Mucosa of rectum (tissue), 2 donors: ENCODE data around the gene LINC01488.

Experiments used
- H3K27ac ChIP-seq, 2 donors: one replicate each; pipeline ENCODE4 v1.7.0; 2013; ENCODE audit warnings: inconsistent platforms in 2 of 2, low read depth in 2 of 2, low read length in 2 of 2
- H3K27me3 ChIP-seq, 2 donors: one replicate each; pipeline ENCODE4 v1.7.0; 2013; ENCODE audit warnings: low read length in 2 of 2; ENCODE audit not compliant: control insufficient read depth in 2 of 2, insufficient read depth in 2 of 2
- H3K36me3 ChIP-seq, 2 donors: one replicate each; pipeline ENCODE4 v1.7.0; 2013; ENCODE audit warnings: low read length in 2 of 2; ENCODE audit not compliant: control insufficient read depth in 2 of 2, insufficient read depth in 2 of 2
- H3K4me1 ChIP-seq, 2 donors: one replicate each; pipeline ENCODE4 v1.7.0; 2013; ENCODE audit warnings: low read length in 2 of 2, mild to moderate bottlenecking in 1 of 2; ENCODE audit not compliant: control insufficient read depth in 2 of 2, insufficient read depth in 2 of 2
- H3K4me3 ChIP-seq, 2 donors: one replicate each; pipeline ENCODE4 v1.7.0; 2013; ENCODE audit warnings: low read length in 2 of 2
- H3K9ac ChIP-seq, 2 donors: one replicate each; pipeline ENCODE4 v1.7.0; 2013; ENCODE audit warnings: low read length in 2 of 2, low read depth in 1 of 2, mild to moderate bottlenecking in 1 of 2
- H3K9me3 ChIP-seq, 2 donors: one replicate each; pipeline ENCODE4 v1.7.0; 2013; ENCODE audit warnings: low read length in 2 of 2; ENCODE audit not compliant: control insufficient read depth in 2 of 2
- donor health status: healthy.
- donor health status: Normal muscosa, but diverticular disease.

LINC01488 gene

GRCh38 chr11:69486773-69487291, 5.4 kb downstream of the LINC01488 start:
- H3K27ac ChIP-seq = no peak overlapping the region
- H3K4me3 ChIP-seq = no peak overlapping the region
- no peaks in the 10 kb centered on the region for H3K4me1 ChIP-seq
- no peak overlapping the region for H3K9ac ChIP-seq
- H3K9me3 ChIP-seq = no peaks in the 10 kb centered on the region
- no peaks in the 10 kb centered on the region for H3K36me3 ChIP-seq
- H3K27me3 ChIP-seq = peaks cover 0 to 2% of the 10 kb centered on the region in 2 donors

- Histone ChIP-seq H3K9ac (no peak overlapping the region), H3K4me3 (no peak overlapping the region), H3K27me3 (peaks cover 0 to under 1% of the 10 kb centered on the region in 2 donors), H3K4me1 (no peaks in the 10 kb centered on the region), H3K9me3 (no peaks in the 10 kb centered on the region), H3K27ac (no peak overlapping the region), H3K36me3 (no peaks in the 10 kb centered on the region)
Observed at GRCh38 chr11:69487391-69487790, 5.9 kb downstream of the LINC01488 start.

GRCh38 chr11:69487849-69488542, 6.5 kb downstream of the LINC01488 start:
- no peak overlapping the region for H3K4me3 ChIP-seq
- no peaks in the 10 kb centered on the region for H3K9me3 ChIP-seq
- H3K27ac ChIP-seq = no peak overlapping the region
- H3K36me3 ChIP-seq = no peaks in the 10 kb centered on the region
- peaks cover 0 to 3% of the 10 kb centered on the region in 2 donors for H3K27me3 ChIP-seq
- H3K9ac ChIP-seq = no peak overlapping the region
- no peaks in the 10 kb centered on the region for H3K4me1 ChIP-seq

GRCh38 chr11:69488543-69488940, 7.1 kb downstream of the LINC01488 start:
- H3K27ac ChIP-seq = no peak overlapping the region
- H3K9ac ChIP-seq = no peak overlapping the region
- H3K9me3 ChIP-seq = no peaks in the 10 kb centered on the region
- H3K27me3 ChIP-seq = peaks cover 0 to 4% of the 10 kb centered on the region in 2 donors
- no peaks in the 10 kb centered on the region for H3K4me1 ChIP-seq
- H3K4me3 ChIP-seq = no peak overlapping the region
- no peaks in the 10 kb centered on the region for H3K36me3 ChIP-seq

- H3K4me1 ChIP-seq = no peaks in the 10 kb centered on the region
- H3K4me3 ChIP-seq = no peak overlapping the region
- H3K27ac ChIP-seq = no peak overlapping the region
- H3K27me3 ChIP-seq = peaks cover 0 to 4% of the 10 kb centered on the region in 2 donors
- no peaks in the 10 kb centered on the region for H3K9me3 ChIP-seq
- H3K36me3 ChIP-seq = no peaks in the 10 kb centered on the region
- H3K9ac ChIP-seq = no peak overlapping the region
Observed at GRCh38 chr11:69489031-69489745, 7.7 kb downstream of the LINC01488 start.

DNA sequence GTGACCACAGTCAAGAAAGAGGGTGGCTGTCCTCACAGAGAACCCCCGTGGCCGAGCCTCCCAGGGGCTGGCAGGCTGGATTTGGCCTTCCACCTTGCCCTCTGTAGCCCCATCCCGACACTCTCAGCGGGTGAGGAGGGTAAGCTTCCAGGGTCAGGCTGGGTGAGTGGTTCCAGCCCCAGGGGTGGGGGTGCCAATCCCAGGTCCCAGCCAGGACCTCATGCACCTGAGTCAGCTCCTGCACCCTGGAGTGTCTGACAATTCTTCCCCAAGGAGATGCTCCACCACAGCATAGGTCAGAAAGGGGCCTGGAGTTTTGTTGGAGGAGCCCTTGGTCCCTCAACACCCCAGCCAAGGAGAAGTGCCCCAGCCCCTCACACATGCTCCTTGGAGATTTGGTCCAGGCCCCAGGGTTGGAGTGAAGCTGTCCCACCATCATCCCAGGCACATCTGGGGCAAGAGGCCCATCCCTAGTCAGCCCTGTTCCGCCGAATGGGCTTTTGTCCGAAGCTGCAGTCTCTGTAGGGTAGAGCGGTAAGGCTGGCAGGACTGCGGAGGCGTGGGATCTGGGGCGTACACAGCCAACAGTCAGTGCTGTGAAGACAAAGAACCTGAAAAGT, 8.4 kb downstream of the LINC01488 start:
- H3K27me3 ChIP-seq = peaks cover 0 to 4% of the 10 kb centered on the region in 2 donors
- H3K4me1 ChIP-seq = no peaks in the 10 kb centered on the region
- H3K27ac ChIP-seq = no peak overlapping the region
- H3K36me3 ChIP-seq = no peaks in the 10 kb centered on the region
- no peak overlapping the region for H3K4me3 ChIP-seq
- no peaks in the 10 kb centered on the region for H3K9me3 ChIP-seq
- no peak overlapping the region for H3K9ac ChIP-seq

DNA sequence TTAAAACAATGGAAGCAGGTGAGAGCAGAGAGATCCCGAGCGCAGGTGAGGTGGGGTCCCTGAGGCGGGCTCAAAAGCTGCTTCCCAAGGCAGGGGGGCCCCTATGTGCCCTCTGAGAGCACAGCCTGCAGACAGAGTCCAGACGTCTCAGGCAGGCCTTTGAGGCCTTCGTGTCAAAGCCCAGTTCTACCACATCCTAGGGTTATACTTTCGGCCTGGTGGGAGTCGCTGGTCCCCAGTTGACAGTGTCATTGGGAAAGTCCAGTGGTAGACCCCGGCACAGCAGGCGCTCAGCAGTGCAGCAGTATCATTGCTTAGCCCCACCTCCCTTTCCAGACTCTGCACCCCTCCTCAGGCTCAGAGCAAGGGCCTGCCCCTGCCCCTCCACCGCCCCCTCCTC, 9.1 kb downstream of the LINC01488 start:
- H3K4me1 ChIP-seq = no peaks in the 10 kb centered on the region
- peaks cover 0 to 4% of the 10 kb centered on the region in 2 donors for H3K27me3 ChIP-seq
- H3K36me3 ChIP-seq = no peaks in the 10 kb centered on the region
- no peak overlapping the region for H3K27ac ChIP-seq
- no peak overlapping the region for H3K9ac ChIP-seq
- no peaks in the 10 kb centered on the region for H3K9me3 ChIP-seq
- no peak overlapping the region for H3K4me3 ChIP-seq

GRCh38 chr11:69491071-69492031, 9.9 kb downstream of the LINC01488 start:
- Histone ChIP-seq H3K9ac (no peak overlapping the region), H3K4me1 (no peaks in the 10 kb centered on the region), H3K27ac (no peak overlapping the region), H3K36me3 (no peaks in the 10 kb centered on the region), H3K9me3 (no peaks in the 10 kb centered on the region), H3K27me3 (peaks cover 0 to 4% of the 10 kb centered on the region in 2 donors), H3K4me3 (no peak overlapping the region)

DNA sequence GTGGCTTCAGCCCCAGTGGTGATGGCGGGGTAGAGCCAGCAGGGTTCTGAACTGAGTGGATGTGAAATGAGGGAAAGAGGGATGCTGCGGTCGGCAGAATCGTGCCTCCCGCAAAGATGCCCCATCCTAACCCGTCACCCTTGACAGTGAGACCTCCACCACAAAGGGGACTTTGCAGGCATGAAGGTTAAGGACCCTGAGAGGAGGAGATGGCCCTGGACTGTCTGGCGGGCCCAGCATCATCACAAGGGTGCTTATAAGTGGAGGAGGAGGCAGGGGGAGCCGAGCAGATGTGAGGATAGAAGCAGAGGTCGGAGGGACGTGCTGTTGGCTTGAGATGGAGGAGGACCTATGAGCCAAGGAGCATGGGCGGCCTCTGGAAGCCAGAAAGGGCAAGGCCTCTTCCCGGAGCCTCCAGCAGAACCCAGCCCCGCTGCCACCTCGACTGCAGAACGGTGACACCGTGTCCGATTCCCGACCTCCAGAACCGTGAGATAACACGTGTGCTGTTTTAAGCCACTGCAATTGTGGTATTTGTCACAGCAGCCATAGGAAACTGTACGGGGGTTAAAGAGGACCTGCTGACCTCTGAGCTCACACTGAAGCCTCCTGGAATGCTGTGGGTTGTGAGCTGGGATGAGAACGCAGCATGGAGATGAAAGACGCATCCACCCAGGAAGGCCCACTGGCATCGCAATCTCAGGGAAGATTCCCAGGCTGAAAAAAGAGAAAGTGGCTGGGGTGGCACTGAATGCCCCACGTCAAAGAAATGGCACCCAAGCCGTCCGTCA, 10.9 kb downstream of the LINC01488 start:
- Histone ChIP-seq H3K9ac (no peak overlapping the region), H3K36me3 (no peaks in the 10 kb centered on the region), H3K9me3 (no peaks in the 10 kb centered on the region), H3K4me3 (no peak overlapping the region), H3K4me1 (peaks cover 4 to 5% of the 10 kb centered on the region in 2 donors), H3K27ac (no peak overlapping the region), H3K27me3 (peaks cover 0 to 4% of the 10 kb centered on the region in 2 donors)
